ENCODE results near the gene SLC2A9.

Gene SLC2A9

GRCh38 chr4:9825049-9825448, 196.2 kb downstream of the SLC2A9 start:
- no peaks in the 10 kb centered on the region for H3K36me3 ChIP-seq (ENCODE audit: control insufficient read depth, insufficient read depth, low read length)
- DNase-seq (ENCODE audit: extremely low read depth, insufficient read length) = no peak
- H3K4me3 ChIP-seq (replicated peaks; ENCODE audit: low read depth, low read length) = no peak overlapping the region
- H3K27me3 ChIP-seq (replicated peaks; ENCODE audit: control insufficient read depth, insufficient read depth, low read length) = no peaks in the 10 kb centered on the region
- TF ChIP-seq CTCF (IDR thresholded peaks at IDR 0.05; ENCODE audit: insufficient read depth, low read length, poor library complexity, severe bottlenecking) = no peak

- H3K36me3 ChIP-seq (ENCODE audit: control insufficient read depth, insufficient read depth, low read length) = no peaks in the 10 kb centered on the region
- no peaks in the 10 kb centered on the region for H3K27me3 ChIP-seq (replicated peaks; ENCODE audit: control insufficient read depth, insufficient read depth, low read length)
- DNase-seq (ENCODE audit: extremely low read depth, insufficient read length) = no peak
- no peak overlapping the region for H3K4me3 ChIP-seq (replicated peaks; ENCODE audit: low read depth, low read length)
- TF ChIP-seq CTCF (IDR thresholded peaks at IDR 0.05; ENCODE audit: insufficient read depth, low read length, poor library complexity, severe bottlenecking) = no peak
Observed at GRCh38 chr4:9820343-9820742, 201.0 kb downstream of the SLC2A9 start.

- TF ChIP-seq CTCF (IDR thresholded peaks at IDR 0.05; ENCODE audit: insufficient read depth, low read length, poor library complexity, severe bottlenecking) = no peak
- Histone ChIP-seq H3K27me3 (replicated peaks; ENCODE audit: control insufficient read depth, insufficient read depth, low read length) (no peaks in the 10 kb centered on the region; the same call in 1 of the 2 replicates), H3K36me3 (ENCODE audit: control insufficient read depth, insufficient read depth, low read length) (no peaks in the 10 kb centered on the region), H3K4me3 (replicated peaks; ENCODE audit: low read depth, low read length) (no peak overlapping the region)
- no peak for DNase-seq (ENCODE audit: extremely low read depth, insufficient read length)
Observed at GRCh38 chr4:9816285-9816684, 205.0 kb downstream of the SLC2A9 start.

- Histone ChIP-seq H3K4me3 (replicated peaks; ENCODE audit: low read depth, low read length) (no peak overlapping the region), H3K27me3 (replicated peaks; ENCODE audit: control insufficient read depth, insufficient read depth, low read length) (no peaks in the 10 kb centered on the region; the same call in 1 of the 2 replicates), H3K36me3 (ENCODE audit: control insufficient read depth, insufficient read depth, low read length) (no peaks in the 10 kb centered on the region)
- no peak for TF ChIP-seq CTCF (IDR thresholded peaks at IDR 0.05; ENCODE audit: insufficient read depth, low read length, poor library complexity, severe bottlenecking)
- DNase-seq (ENCODE audit: extremely low read depth, insufficient read length) = peak; percentile 41
Observed at GRCh38 chr4:9812501-9813340, 208.6 kb downstream of the SLC2A9 start.

- no peak for TF ChIP-seq CTCF (IDR thresholded peaks at IDR 0.05; ENCODE audit: insufficient read depth, low read length, poor library complexity, severe bottlenecking)
- no peak for DNase-seq (ENCODE audit: extremely low read depth, insufficient read length)
- H3K4me3 ChIP-seq (replicated peaks; ENCODE audit: low read depth, low read length) = no peak overlapping the region
- H3K36me3 ChIP-seq (ENCODE audit: control insufficient read depth, insufficient read depth, low read length) = no peaks in the 10 kb centered on the region
- H3K27me3 ChIP-seq (replicated peaks; ENCODE audit: control insufficient read depth, insufficient read depth, low read length) = no peaks in the 10 kb centered on the region; the same call in 1 of the 2 replicates
Observed at GRCh38 chr4:9811806-9812205, 209.5 kb downstream of the SLC2A9 start.
